GM18868 (cell line): Measurements from ENCODE around the gene C14orf132.
A peak's percentile ranks its signal among the peaks of the same experiment; 100 is the strongest.

Experiments
- ATAC-seq: cut with Tn5 transposase; IDR thresholded peaks from one replicate; pipeline ENCODE4 v1.9.1; 2021; ENCODE audit warnings: mild to moderate bottlenecking, moderate library complexity; ENCODE audit not compliant: unreplicated experiment

The C14orf132 gene

GRCh38 chr14:96114002-96114401, 74.8 kb downstream of the C14orf132 start:
- no peak for ATAC-seq

GRCh38 chr14:96117101-96117897, 78.1 kb downstream of the C14orf132 start:
- no peak for ATAC-seq

- ATAC-seq = no peak
Measured at GRCh38 chr14:96117960-96118359, 78.8 kb downstream of the C14orf132 start.

GRCh38 chr14:96118391-96118790, 79.2 kb downstream of the C14orf132 start:
- no peak for ATAC-seq

- ATAC-seq = no peak
Measured at GRCh38 chr14:96119947-96120346, 80.8 kb downstream of the C14orf132 start.

GRCh38 chr14:96120392-96120791, 81.2 kb downstream of the C14orf132 start:
- no peak for ATAC-seq

GRCh38 chr14:96120941-96121340, 81.8 kb downstream of the C14orf132 start:
- ATAC-seq = no peak

- ATAC-seq = no peak
Measured at GRCh38 chr14:96121660-96122395, 82.7 kb downstream of the C14orf132 start.

- ATAC-seq = no peak
Measured at GRCh38 chr14:96122496-96122895, 83.3 kb downstream of the C14orf132 start.

- ATAC-seq = no peak
Measured at GRCh38 chr14:96125536-96125935, 86.4 kb downstream of the C14orf132 start.

- peak; percentile 78 for ATAC-seq
Measured at GRCh38 chr14:96126339-96126782, 87.2 kb downstream of the C14orf132 start.

GRCh38 chr14:96126783-96127271, 87.7 kb downstream of the C14orf132 start:
- no peak for ATAC-seq

- no peak for ATAC-seq
Measured at GRCh38 chr14:96129128-96129736, 90.1 kb downstream of the C14orf132 start.

GRCh38 chr14:96130391-96130790, 91.2 kb downstream of the C14orf132 start:
- ATAC-seq = no peak

- ATAC-seq = no peak
Measured at GRCh38 chr14:96130854-96131253, 91.7 kb downstream of the C14orf132 start.

GRCh38 chr14:96131836-96132235, 92.7 kb downstream of the C14orf132 start:
- no peak for ATAC-seq

GRCh38 chr14:96134508-96134907, 95.3 kb downstream of the C14orf132 start:
- ATAC-seq = no peak

- no peak for ATAC-seq
Measured at GRCh38 chr14:96135285-96135684, 96.1 kb downstream of the C14orf132 start.

- no peak for ATAC-seq
Measured at GRCh38 chr14:96136371-96137005, 97.3 kb downstream of the C14orf132 start.

- ATAC-seq = no peak
Measured at GRCh38 chr14:96138241-96138640, 99.1 kb downstream of the C14orf132 start.

- ATAC-seq = no peak
Measured at GRCh38 chr14:96139169-96139568, 100.0 kb downstream of the C14orf132 start.
